ENCODE data around the gene KCNJ1. TPM values are rescaled to one million over a fixed set of nuclear protein-coding genes. Genes with fewer than 3 reads are reported as not detected.

KCNJ1 gene
- total RNA-seq, 2 experiments from 2014 or later, result 0.22 to 0.27 TPM

GRCh38 chr11:128809128-128809527 is 58.0 kb downstream of the KCNJ1 start:
- CTCF ChIA-PET, result interaction anchor here (1.2 kb wide), 1 partner anchor 33 kb away, joined by 4 read pairs; no protein-coding TSS in a partner anchor

GRCh38 chr11:128807909-128808308 is 59.2 kb downstream of the KCNJ1 start:
- H3K4me1 Mint-ChIP-seq (ENCODE audit: low read depth), result peaks cover 14% of the 10 kb centered on the region
- no peaks in the 10 kb centered on the region for H3K9me3 Mint-ChIP-seq
- ChIA-PET POLR2A (no interaction called here), CTCF (no interaction called here)
- intact Hi-C loops (cut with DNase I, micrococcal nuclease), result no loop called here
- H3K27me3 Mint-ChIP-seq, result no peaks in the 10 kb centered on the region
- H3K4me3 ChIP-seq (ENCODE audit: low read length), result no peak overlapping the region
- no peaks in the 10 kb centered on the region for H3K9me3 ChIP-seq (ENCODE audit: control insufficient read depth in 1 of 2, insufficient read depth in 1 of 2, low read length in 2 of 2)
- DNase-seq, result no peak
- H3K36me3 Mint-ChIP-seq (ENCODE audit: low read depth), result peaks cover 94% of the 10 kb centered on the region
- no peak overlapping the region for H3K4me3 Mint-ChIP-seq
- no peak for ATAC-seq (ENCODE audit: poor library complexity)
- H3K27ac Mint-ChIP-seq, result peak overlapping the region; percentile 27
- H3K27me3 ChIP-seq (ENCODE audit: control insufficient read depth in 1 of 2, insufficient read depth in 2 of 2, low read length in 2 of 2), result no peaks in the 10 kb centered on the region
- H3K36me3 ChIP-seq (ENCODE audit: insufficient read depth, low read length), result peaks cover 98% of the 10 kb centered on the region
- TF ChIP-seq CTCF (IDR thresholded peaks at IDR 0.05), result no peak
- H3K27ac ChIP-seq (ENCODE audit: low read depth in 1 of 2, low read length in 2 of 2), result no peak overlapping the region
- H3K4me1 ChIP-seq (ENCODE audit: insufficient read depth, low read length), result no peaks in the 10 kb centered on the region

More at GRCh38 chr11:128809128-128809527, 58.0 kb downstream of the KCNJ1 start:
- no peak for DNase-seq
- Histone ChIP-seq H3K4me1 (ENCODE audit: insufficient read depth, low read length) (no peaks in the 10 kb centered on the region), H3K36me3 (ENCODE audit: insufficient read depth, low read length) (peaks cover 98% of the 10 kb centered on the region), H3K4me3 (ENCODE audit: low read length) (no peak overlapping the region), H3K27ac (ENCODE audit: low read depth in 1 of 2, low read length in 2 of 2) (no peak overlapping the region), H3K27me3 (ENCODE audit: control insufficient read depth in 1 of 2, insufficient read depth in 2 of 2, low read length in 2 of 2) (no peaks in the 10 kb centered on the region), H3K9me3 (ENCODE audit: control insufficient read depth in 1 of 2, insufficient read depth in 1 of 2, low read length in 2 of 2) (no peaks in the 10 kb centered on the region)
- intact Hi-C loops (cut with DNase I, micrococcal nuclease), result no loop called here
- Mint-ChIP-seq H3K4me3 (no peak overlapping the region), H3K9me3 (no peaks in the 10 kb centered on the region), H3K36me3 (ENCODE audit: low read depth) (peaks cover 94% of the 10 kb centered on the region), H3K27ac (no peak overlapping the region), H3K4me1 (ENCODE audit: low read depth) (peaks cover 2% of the 10 kb centered on the region), H3K27me3 (no peaks in the 10 kb centered on the region)
- no peak for TF ChIP-seq CTCF (IDR thresholded peaks at IDR 0.05)
- POLR2A ChIA-PET, result no interaction called here
- ATAC-seq (ENCODE audit: poor library complexity), result no peak

GRCh38 chr11:128806506-128807261 is 60.4 kb downstream of the KCNJ1 start:
- Mint-ChIP-seq H3K36me3 (ENCODE audit: low read depth) (peaks cover 98% of the 10 kb centered on the region), H3K4me1 (ENCODE audit: low read depth) (peaks cover 19% of the 10 kb centered on the region), H3K9me3 (no peaks in the 10 kb centered on the region), H3K27me3 (no peaks in the 10 kb centered on the region), H3K27ac (peak overlapping the region; percentile 13), H3K4me3 (no peak overlapping the region)
- no peaks in the 10 kb centered on the region for H3K9me3 ChIP-seq (ENCODE audit: control insufficient read depth in 1 of 2, insufficient read depth in 1 of 2, low read length in 2 of 2)
- no peak for DNase-seq
- H3K4me3 ChIP-seq (ENCODE audit: low read length), result no peak overlapping the region
- ChIA-PET CTCF (no interaction called here), POLR2A (interaction anchor here (0.7 kb wide), 1 partner anchor 24 kb away, joined by 3 read pairs; no protein-coding TSS in a partner anchor)
- no peak overlapping the region for H3K27ac ChIP-seq (ENCODE audit: low read depth in 1 of 2, low read length in 2 of 2)
- H3K4me1 ChIP-seq (ENCODE audit: insufficient read depth, low read length), result peaks cover 6% of the 10 kb centered on the region
- H3K36me3 ChIP-seq (ENCODE audit: insufficient read depth, low read length), result peaks cover 92% of the 10 kb centered on the region
- intact Hi-C loops (cut with DNase I, micrococcal nuclease), result no loop called here
- no peak for ATAC-seq (ENCODE audit: poor library complexity)
- no peak for TF ChIP-seq CTCF (IDR thresholded peaks at IDR 0.05)
- no peaks in the 10 kb centered on the region for H3K27me3 ChIP-seq (ENCODE audit: control insufficient read depth in 1 of 2, insufficient read depth in 2 of 2, low read length in 2 of 2)
